CD4-positive, alpha-beta memory T cell (primary cell): ENCODE measurements around the gene METTL24. TPM values are rescaled to one million over a fixed set of nuclear protein-coding genes. Genes with fewer than 3 reads are reported as not detected.

Experiments
- CTCF ChIA-PET: fragments of 350-600 bp; sonication (Branson Sonifier 250); formaldehyde crosslinking; loops from one replicate; lab custom pipeline; 2021; ENCODE audit warnings: inconsistent platforms; ENCODE audit not compliant: partially characterized antibody; lab: Charles Lee
- POLR2A ChIA-PET: fragments of 350-600 bp; sonication (Branson Sonifier 250); formaldehyde crosslinking; loops from one replicate; lab custom pipeline; 2021; ENCODE audit not compliant: partially characterized antibody; lab: Charles Lee
- DNase-seq, 5 donors: peaks; one replicate each; pipeline versions ENCODE4 v3.0.0 to v3.0.0-alpha.2; 2020 to 2022; ENCODE audit warnings: mixed read lengths in 1 of 5
- H3K27ac ChIP-seq: one replicate; pipeline ENCODE4 v1.7.0; 2013; ENCODE audit warnings: low read depth, low read length
- H3K27me3 ChIP-seq: 2 replicates; pipeline ENCODE4 v1.7.0; 2013; ENCODE audit warnings: mild to moderate bottlenecking, low read length, moderate library complexity; ENCODE audit not compliant: insufficient read depth
- H3K36me3 ChIP-seq: 2 replicates; pipeline ENCODE4 v1.7.0; 2013; ENCODE audit warnings: mild to moderate bottlenecking, low read length, moderate library complexity; ENCODE audit not compliant: insufficient read depth
- H3K4me1 ChIP-seq: 2 replicates; pipeline ENCODE4 v1.7.0; 2013; ENCODE audit warnings: mild to moderate bottlenecking, low read length, moderate library complexity; ENCODE audit not compliant: insufficient read depth
- H3K4me3 ChIP-seq, 2 donors: one replicate each; pipeline ENCODE4 v1.7.0; 2013; ENCODE audit warnings: low read length in 2 of 2, mild to moderate bottlenecking in 1 of 2
- H3K9me3 ChIP-seq, 2 donors: one replicate each; pipeline ENCODE4 v1.7.0; 2013; ENCODE audit warnings: low read length in 2 of 2, control low read depth in 1 of 2; ENCODE audit not compliant: control insufficient read depth in 1 of 2
- H3K27ac Mint-ChIP-seq, 7 donors: one replicate each; pipeline ENCODE4 v1.8.0; 2020 to 2021; ENCODE audit warnings: mixed read lengths in 7 of 7, mild to moderate bottlenecking in 6 of 7, inconsistent platforms in 3 of 7, moderate library complexity in 3 of 7
- H3K27me3 Mint-ChIP-seq, 2 donors: one replicate each; pipeline ENCODE4 v1.8.0; 2020 to 2021; ENCODE audit warnings: mixed read lengths in 2 of 2
- H3K36me3 Mint-ChIP-seq, 2 donors: one replicate each; pipeline ENCODE4 v1.8.0; 2020 to 2021; ENCODE audit warnings: mixed read lengths in 2 of 2, inconsistent platforms in 1 of 2, mild to moderate bottlenecking in 1 of 2
- H3K4me1 Mint-ChIP-seq, 4 donors: one replicate each; pipeline ENCODE4 v1.8.0; 2020 to 2021; ENCODE audit warnings: mixed read lengths in 4 of 4, mild to moderate bottlenecking in 1 of 4
- H3K4me3 Mint-ChIP-seq, 8 donors: one replicate each; pipeline ENCODE4 v1.8.0; 2020 to 2021; ENCODE audit warnings: mixed read lengths in 8 of 8, mild to moderate bottlenecking in 7 of 8, moderate library complexity in 6 of 8, inconsistent platforms in 3 of 8
- H3K9me3 Mint-ChIP-seq, 8 donors: one replicate each; pipeline ENCODE4 v1.8.0; 2020 to 2021; ENCODE audit warnings: mixed read lengths in 8 of 8, mild to moderate bottlenecking in 5 of 8, inconsistent platforms in 3 of 8, moderate library complexity in 1 of 8
- intact Hi-C: fragments of 100-400 bp; cut with micrococcal nuclease; formaldehyde crosslinking; loops from one replicate; pipeline ENCODE4 v1.15.1; 2023
- polyA plus RNA-seq, 2 donors: library from polyadenylated mRNA; unstranded; fragments of 300-500 nt; fragmentation: Illumina TruSeq; gene quantifications; one replicate each; pipeline ENCODE4 v1.2.3, GENCODE V29; 2021
- total RNA-seq, 2 experiments: library from RNA; stranded (reverse); gene quantifications; one replicate each; pipeline ENCODE4 v1.2.3, GENCODE V29; 2021

Gene METTL24
- total and polyA plus RNA-seq, 4 experiments from 2014 or later, result 0.29 to 0.69 (median 0.39) TPM; not detected in 1

GRCh38 chr6:110337486-110337885 is 20.7 kb downstream of the METTL24 start:
- no peaks in the 10 kb centered on the region for H3K36me3 ChIP-seq
- POLR2A ChIA-PET, result no interaction called here
- H3K4me1 Mint-ChIP-seq, result peaks cover 0 to 2% (median 0%) of the 10 kb centered on the region in 4 donors
- H3K27ac ChIP-seq, result no peak overlapping the region
- H3K4me1 ChIP-seq, result no peaks in the 10 kb centered on the region
- H3K27me3 ChIP-seq, result no peaks in the 10 kb centered on the region
- intact Hi-C loops, result no loop called here
- DNase-seq, result no peak
- peaks cover 0 to 8% of the 10 kb centered on the region in 2 donors for H3K27me3 Mint-ChIP-seq
- H3K9me3 ChIP-seq, result no peaks in the 10 kb centered on the region
- H3K36me3 Mint-ChIP-seq, result no peaks in the 10 kb centered on the region
- CTCF ChIA-PET, result no interaction called here
- no peak overlapping the region for H3K4me3 Mint-ChIP-seq
- no peaks in the 10 kb centered on the region for H3K9me3 Mint-ChIP-seq
- H3K27ac Mint-ChIP-seq, result no peak overlapping the region
- no peak overlapping the region for H3K4me3 ChIP-seq

GRCh38 chr6:110334423-110335180 is 23.5 kb downstream of the METTL24 start:
- ChIA-PET POLR2A (no interaction called here), CTCF (no interaction called here)
- Mint-ChIP-seq H3K27me3 (peaks cover 4 to 8% of the 10 kb centered on the region in 2 donors), H3K36me3 (no peaks in the 10 kb centered on the region), H3K4me1 (peaks cover 0 to 2% (median 0%) of the 10 kb centered on the region in 4 donors), H3K27ac (no peak overlapping the region), H3K9me3 (no peaks in the 10 kb centered on the region), H3K4me3 (no peak overlapping the region)
- H3K4me3 ChIP-seq, result no peak overlapping the region
- intact Hi-C loops, result no loop called here
- H3K36me3 ChIP-seq, result no peaks in the 10 kb centered on the region
- H3K27ac ChIP-seq, result no peak overlapping the region
- H3K27me3 ChIP-seq, result no peaks in the 10 kb centered on the region
- no peak for DNase-seq
- H3K4me1 ChIP-seq, result no peaks in the 10 kb centered on the region
- no peaks in the 10 kb centered on the region for H3K9me3 ChIP-seq

GRCh38 chr6:110332281-110332680 is 25.9 kb downstream of the METTL24 start:
- Histone ChIP-seq H3K27ac (no peak overlapping the region), H3K4me1 (no peaks in the 10 kb centered on the region), H3K9me3 (no peaks in the 10 kb centered on the region), H3K36me3 (no peaks in the 10 kb centered on the region), H3K27me3 (no peaks in the 10 kb centered on the region), H3K4me3 (no peak overlapping the region)
- H3K4me1 Mint-ChIP-seq, result peaks cover 0 to 2% (median 0%) of the 10 kb centered on the region in 4 donors
- CTCF ChIA-PET, result interaction anchor here (0.7 kb wide), 1 partner anchor 64 kb away, joined by 3 read pairs; no protein-coding TSS in a partner anchor
- POLR2A ChIA-PET, result no interaction called here
- H3K4me3 Mint-ChIP-seq, result no peak overlapping the region
- H3K36me3 Mint-ChIP-seq, result no peaks in the 10 kb centered on the region
- intact Hi-C loops, result no loop called here
- H3K27me3 Mint-ChIP-seq, result peaks cover 4 to 10% of the 10 kb centered on the region in 2 donors
- DNase-seq, result no peak
- no peaks in the 10 kb centered on the region for H3K9me3 Mint-ChIP-seq
- peak overlapping the region in 1 of 7 donors; percentile 18 for H3K27ac Mint-ChIP-seq

GRCh38 chr6:110331816-110332215 is 26.3 kb downstream of the METTL24 start:
- no peaks in the 10 kb centered on the region for H3K4me1 ChIP-seq
- H3K36me3 ChIP-seq, result no peaks in the 10 kb centered on the region
- no peaks in the 10 kb centered on the region for H3K9me3 Mint-ChIP-seq
- DNase-seq, result no peak
- H3K4me1 Mint-ChIP-seq, result peaks cover 0 to 2% (median 0%) of the 10 kb centered on the region in 4 donors
- H3K27me3 ChIP-seq, result no peaks in the 10 kb centered on the region
- H3K9me3 ChIP-seq, result no peaks in the 10 kb centered on the region
- H3K27ac Mint-ChIP-seq, result peak overlapping the region in 1 of 7 donors; percentile 18
- H3K36me3 Mint-ChIP-seq, result no peaks in the 10 kb centered on the region
- ChIA-PET POLR2A (no interaction called here), CTCF (no interaction called here)
- H3K27me3 Mint-ChIP-seq, result peaks cover 4 to 9% of the 10 kb centered on the region in 2 donors
- intact Hi-C loops, result no loop called here
- no peak overlapping the region for H3K27ac ChIP-seq
- H3K4me3 Mint-ChIP-seq, result no peak overlapping the region
- H3K4me3 ChIP-seq, result no peak overlapping the region

- intact Hi-C loops, result no loop called here
- no peak overlapping the region for H3K4me3 ChIP-seq
- POLR2A ChIA-PET, result no interaction called here
- Mint-ChIP-seq H3K4me1 (peaks cover 0 to 2% (median 0%) of the 10 kb centered on the region in 4 donors), H3K4me3 (no peak overlapping the region), H3K9me3 (no peaks in the 10 kb centered on the region), H3K36me3 (no peaks in the 10 kb centered on the region), H3K27ac (no peak overlapping the region), H3K27me3 (peaks cover 4 to 7% of the 10 kb centered on the region in 2 donors)
- H3K9me3 ChIP-seq, result no peaks in the 10 kb centered on the region
- H3K36me3 ChIP-seq, result no peaks in the 10 kb centered on the region
- H3K4me1 ChIP-seq, result no peaks in the 10 kb centered on the region
- no peak overlapping the region for H3K27ac ChIP-seq
- DNase-seq, result no peak
- no peaks in the 10 kb centered on the region for H3K27me3 ChIP-seq
- CTCF ChIA-PET, result no interaction called here
Observed at GRCh38 chr6:110331390-110331789, 26.8 kb downstream of the METTL24 start.

GRCh38 chr6:110329714-110330436 is 28.3 kb downstream of the METTL24 start:
- no peaks in the 10 kb centered on the region for H3K36me3 ChIP-seq
- Mint-ChIP-seq H3K36me3 (no peaks in the 10 kb centered on the region), H3K27me3 (peaks cover 4 to 7% of the 10 kb centered on the region in 2 donors), H3K27ac (no peak overlapping the region), H3K9me3 (no peaks in the 10 kb centered on the region), H3K4me1 (peaks cover 0 to 2% (median 0%) of the 10 kb centered on the region in 4 donors), H3K4me3 (no peak overlapping the region)
- CTCF ChIA-PET, result no interaction called here
- no peak for DNase-seq
- intact Hi-C loops, result no loop called here
- no peak overlapping the region for H3K27ac ChIP-seq
- H3K4me3 ChIP-seq, result no peak overlapping the region
- no peaks in the 10 kb centered on the region for H3K27me3 ChIP-seq
- no peaks in the 10 kb centered on the region for H3K4me1 ChIP-seq
- H3K9me3 ChIP-seq, result no peaks in the 10 kb centered on the region
- POLR2A ChIA-PET, result no interaction called here

GRCh38 chr6:110329348-110329713 is 28.8 kb downstream of the METTL24 start:
- H3K36me3 ChIP-seq, result no peaks in the 10 kb centered on the region
- H3K27me3 ChIP-seq, result no peaks in the 10 kb centered on the region
- Mint-ChIP-seq H3K27ac (no peak overlapping the region), H3K27me3 (peaks cover 4 to 7% of the 10 kb centered on the region in 2 donors), H3K4me1 (peaks cover 0 to 2% (median 0%) of the 10 kb centered on the region in 4 donors), H3K36me3 (no peaks in the 10 kb centered on the region), H3K4me3 (no peak overlapping the region), H3K9me3 (no peaks in the 10 kb centered on the region)
- no peak for DNase-seq
- intact Hi-C loops, result no loop called here
- H3K27ac ChIP-seq, result no peak overlapping the region
- ChIA-PET CTCF (no interaction called here), POLR2A (no interaction called here)
- no peaks in the 10 kb centered on the region for H3K4me1 ChIP-seq
- no peak overlapping the region for H3K4me3 ChIP-seq
- no peaks in the 10 kb centered on the region for H3K9me3 ChIP-seq
